NCI-H146 (cell line): ENCODE data around the gene PDE4D.
"Not testable (repeated sequence)": the region's sequence is repeated elsewhere in the genome, so short reads cannot be mapped to it uniquely, and the experiment has no call there.

Source experiments
- DNase-seq: peaks from one replicate; lab custom pipeline; 2025; lab: John Stamatoyannopoulos, UW

Gene PDE4D

GRCh38 chr5:59471463-59471862, 422.1 kb downstream of the PDE4D start:
- DNase-seq = no peak

- DNase-seq = no peak
These were observed 425.6 kb downstream of the PDE4D start for GRCh38 chr5:59467969-59468368.

GRCh38 chr5:59466271-59466670, 427.3 kb downstream of the PDE4D start:
- no peak for DNase-seq

GRCh38 chr5:59464969-59465368, 428.6 kb downstream of the PDE4D start:
- DNase-seq = no peak

GRCh38 chr5:59463618-59464166, 429.8 kb downstream of the PDE4D start:
- DNase-seq = not testable (repeated sequence)

GRCh38 chr5:59462956-59463355, 430.6 kb downstream of the PDE4D start:
- no peak for DNase-seq

- DNase-seq = no peak
These were observed 433.0 kb downstream of the PDE4D start for GRCh38 chr5:59460368-59461153.

- DNase-seq = no peak
These were observed 434.4 kb downstream of the PDE4D start for GRCh38 chr5:59458966-59459729.

- no peak for DNase-seq
These were observed 435.2 kb downstream of the PDE4D start for GRCh38 chr5:59458321-59458720.

GRCh38 chr5:59449905-59450644, 443.5 kb downstream of the PDE4D start:
- DNase-seq = no peak

GRCh38 chr5:59446356-59446755, 447.2 kb downstream of the PDE4D start:
- no peak for DNase-seq

- DNase-seq = no peak
These were observed 447.8 kb downstream of the PDE4D start for GRCh38 chr5:59445741-59446140.

GRCh38 chr5:59439303-59439702, 454.2 kb downstream of the PDE4D start:
- DNase-seq = no peak

- DNase-seq = no peak
These were observed 456.4 kb downstream of the PDE4D start for GRCh38 chr5:59437176-59437575.

GRCh38 chr5:59436364-59437148, 457.0 kb downstream of the PDE4D start:
- peak; percentile 62 for DNase-seq

GRCh38 chr5:59433174-59433573, 460.4 kb downstream of the PDE4D start:
- no peak for DNase-seq

GRCh38 chr5:59430066-59430685, 463.4 kb downstream of the PDE4D start:
- DNase-seq = no peak

GRCh38 chr5:59428391-59428790, 465.1 kb downstream of the PDE4D start:
- no peak for DNase-seq

GRCh38 chr5:59424515-59424914, 469.0 kb downstream of the PDE4D start:
- no peak for DNase-seq

- DNase-seq = no peak
These were observed 470.5 kb downstream of the PDE4D start for GRCh38 chr5:59423021-59423420.
